ENCODE results near the gene NFKB1.

DNA sequence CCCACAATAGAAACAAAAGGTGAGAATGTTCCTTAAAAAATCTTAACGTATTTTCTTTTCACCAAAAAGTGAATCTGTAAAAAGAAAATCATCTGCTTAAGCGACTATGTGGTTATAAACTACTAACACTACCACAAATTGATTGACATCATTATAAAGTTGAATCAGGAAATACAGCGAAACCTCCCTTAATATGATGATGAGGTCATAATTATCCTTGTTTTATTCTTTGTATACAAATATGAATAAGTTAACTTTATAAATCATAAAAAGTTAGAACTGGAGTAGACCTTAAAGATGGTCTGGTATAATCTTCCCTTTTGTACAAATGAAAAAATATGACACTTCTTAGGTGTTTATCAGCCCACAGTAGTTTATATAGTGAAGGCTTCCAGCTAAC is 35.6 kb downstream of the NFKB1 start:
- TF ChIP-seq RAD21 (conservative IDR thresholded peaks at IDR 0.05 in 1 of 2, IDR thresholded peaks at IDR 0.05 in 1 of 2) (no peak), CHD2 (IDR thresholded peaks at IDR 0.05; ENCODE audit: low read length, partially characterized antibody) (no peak), ZSCAN20 (CRISPR knock-in tag; IDR thresholded peaks at IDR 0.05) (no peak), RFX5 (IDR thresholded peaks at IDR 0.05) (no peak), RCOR1 (IDR thresholded peaks at IDR 0.05; ENCODE audit: low read depth, low read length) (no peak), RARB (CRISPR knock-in tag; IDR thresholded peaks at IDR 0.05) (no peak), SMC3 (IDR thresholded peaks at IDR 0.05) (no peak), POLR2AphosphoS2 (conservative IDR thresholded peaks at IDR 0.05; ENCODE audit: low read length) (no peak)
- TF ChIP-seq, protein P1, sequence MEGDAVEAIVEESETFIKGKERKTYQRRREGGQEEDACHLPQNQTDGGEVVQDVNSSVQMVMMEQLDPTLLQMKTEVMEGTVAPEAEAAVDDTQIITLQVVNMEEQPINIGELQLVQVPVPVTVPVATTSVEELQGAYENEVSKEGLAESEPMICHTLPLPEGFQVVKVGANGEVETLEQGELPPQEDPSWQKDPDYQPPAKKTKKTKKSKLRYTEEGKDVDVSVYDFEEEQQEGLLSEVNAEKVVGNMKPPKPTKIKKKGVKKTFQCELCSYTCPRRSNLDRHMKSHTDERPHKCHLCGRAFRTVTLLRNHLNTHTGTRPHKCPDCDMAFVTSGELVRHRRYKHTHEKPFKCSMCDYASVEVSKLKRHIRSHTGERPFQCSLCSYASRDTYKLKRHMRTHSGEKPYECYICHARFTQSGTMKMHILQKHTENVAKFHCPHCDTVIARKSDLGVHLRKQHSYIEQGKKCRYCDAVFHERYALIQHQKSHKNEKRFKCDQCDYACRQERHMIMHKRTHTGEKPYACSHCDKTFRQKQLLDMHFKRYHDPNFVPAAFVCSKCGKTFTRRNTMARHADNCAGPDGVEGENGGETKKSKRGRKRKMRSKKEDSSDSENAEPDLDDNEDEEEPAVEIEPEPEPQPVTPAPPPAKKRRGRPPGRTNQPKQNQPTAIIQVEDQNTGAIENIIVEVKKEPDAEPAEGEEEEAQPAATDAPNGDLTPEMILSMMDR (IDR thresholded peaks at IDR 0.05) = no peak

All from A549 (cell line).